ENCODE results near the gene KCNC1. TPM values are rescaled to one million over a fixed set of nuclear protein-coding genes. Genes with fewer than 3 reads are reported as not detected.
A peak's percentile ranks its signal among the peaks of the same experiment; 100 is the strongest.

Gene KCNC1
- total and polyA plus RNA-seq, 4 donors = not detected

GRCh38 chr11:17781626-17782025 lies 47.0 kb downstream of the KCNC1 start:
- ATAC-seq (ENCODE audit: low FRiP score) (no peak), DNase-seq (no peak)
- 90 to 92% methylated on average over 12 of the region's 12 CpGs for WGBS, 2 donors
- Histone ChIP-seq H3K4me1 (ENCODE audit: control insufficient read depth in 1 of 2, insufficient read depth in 2 of 2, low read length in 2 of 2) (no peaks in the 10 kb centered on the region), H3K4me3 (ENCODE audit: low read length in 2 of 2) (no peak overlapping the region), H3K36me3 (ENCODE audit: control insufficient read depth in 1 of 2, insufficient read depth in 2 of 2, low read length in 1 of 2) (no peaks in the 10 kb centered on the region), H3K9me3 (ENCODE audit: control insufficient read depth, low read length) (no peaks in the 10 kb centered on the region), H3K27ac (ENCODE audit: low read depth in 1 of 2, low read length in 2 of 2) (no peak overlapping the region), H3K27me3 (ENCODE audit: control insufficient read depth in 1 of 2, insufficient read depth in 2 of 2, low read length in 1 of 2) (no peaks in the 10 kb centered on the region)
- intact Hi-C loops (cut with DNase I) = no loop called here

- no peaks in the 10 kb centered on the region for H3K9me3 ChIP-seq (ENCODE audit: control insufficient read depth, low read length)
- no peaks in the 10 kb centered on the region for H3K36me3 ChIP-seq (ENCODE audit: control insufficient read depth in 1 of 2, insufficient read depth in 2 of 2, low read length in 1 of 2)
- H3K27ac ChIP-seq (ENCODE audit: low read depth in 1 of 2, low read length in 2 of 2) = no peak overlapping the region
- H3K27me3 ChIP-seq (ENCODE audit: control insufficient read depth in 1 of 2, insufficient read depth in 2 of 2, low read length in 1 of 2) = no peaks in the 10 kb centered on the region
- intact Hi-C loops (cut with DNase I) = no loop called here
- H3K4me1 ChIP-seq (ENCODE audit: control insufficient read depth in 1 of 2, insufficient read depth in 2 of 2, low read length in 2 of 2) = no peaks in the 10 kb centered on the region
- ATAC-seq (ENCODE audit: low FRiP score) = no peak
- WGBS, 2 donors = 88 to 89% methylated on average over 12 of the region's 12 CpGs
- H3K4me3 ChIP-seq (ENCODE audit: low read length in 2 of 2) = no peak overlapping the region
- DNase-seq = peak in 1 of 2 donors; percentile 40
Measured at GRCh38 chr11:17782145-17782544, 47.6 kb downstream of the KCNC1 start.

DNA sequence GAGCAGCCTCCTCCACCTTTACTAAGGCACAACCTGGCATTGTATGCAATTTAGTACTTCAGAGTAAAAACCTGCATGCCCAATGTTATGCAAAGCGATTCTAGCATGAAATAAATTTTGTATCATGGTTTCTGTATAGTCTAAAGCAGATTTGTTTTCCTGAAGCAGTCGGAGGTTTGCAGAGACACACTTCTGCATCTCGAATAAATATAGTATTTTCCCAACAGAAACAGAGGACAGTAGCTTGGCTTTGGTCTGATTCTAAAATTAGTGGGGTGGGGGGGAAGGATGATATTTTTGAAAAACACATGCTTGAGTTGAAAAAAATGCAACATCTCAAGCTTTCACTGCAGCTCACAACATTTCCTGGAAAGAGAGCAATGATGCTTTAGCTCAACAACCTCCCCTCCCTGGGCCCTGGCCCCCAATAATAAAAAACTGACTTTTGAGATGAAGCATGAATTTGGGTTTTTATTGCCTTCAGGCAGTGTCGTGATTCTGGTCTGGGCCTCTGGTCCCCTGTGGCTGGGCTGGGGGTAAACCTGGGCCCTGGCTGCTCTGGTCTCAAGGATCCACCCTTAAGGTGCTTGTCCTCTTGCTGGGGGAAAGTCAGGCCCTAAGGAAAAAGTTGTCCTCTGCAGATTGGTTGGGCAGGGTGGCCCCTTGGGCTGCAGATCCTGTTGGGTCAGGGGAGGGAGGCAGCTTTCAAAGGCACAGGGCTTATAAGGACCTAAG lies 48.2 kb downstream of the KCNC1 start:
- no peaks in the 10 kb centered on the region for H3K36me3 ChIP-seq (ENCODE audit: control insufficient read depth in 1 of 2, insufficient read depth in 2 of 2, low read length in 1 of 2)
- no peak overlapping the region for H3K27ac ChIP-seq (ENCODE audit: low read depth in 1 of 2, low read length in 2 of 2)
- intact Hi-C loops (cut with DNase I) = no loop called here
- H3K4me1 ChIP-seq (ENCODE audit: control insufficient read depth in 1 of 2, insufficient read depth in 2 of 2, low read length in 2 of 2) = no peaks in the 10 kb centered on the region
- peak in 1 of 2 donors; percentile 20 for DNase-seq
- ATAC-seq (ENCODE audit: low FRiP score) = no peak
- no peaks in the 10 kb centered on the region for H3K9me3 ChIP-seq (ENCODE audit: control insufficient read depth, low read length)
- 83 to 84% methylated on average over 4 of the region's 4 CpGs for WGBS, 2 donors
- H3K27me3 ChIP-seq (ENCODE audit: control insufficient read depth in 1 of 2, insufficient read depth in 2 of 2, low read length in 1 of 2) = no peaks in the 10 kb centered on the region
- no peak overlapping the region for H3K4me3 ChIP-seq (ENCODE audit: low read length in 2 of 2)

DNA sequence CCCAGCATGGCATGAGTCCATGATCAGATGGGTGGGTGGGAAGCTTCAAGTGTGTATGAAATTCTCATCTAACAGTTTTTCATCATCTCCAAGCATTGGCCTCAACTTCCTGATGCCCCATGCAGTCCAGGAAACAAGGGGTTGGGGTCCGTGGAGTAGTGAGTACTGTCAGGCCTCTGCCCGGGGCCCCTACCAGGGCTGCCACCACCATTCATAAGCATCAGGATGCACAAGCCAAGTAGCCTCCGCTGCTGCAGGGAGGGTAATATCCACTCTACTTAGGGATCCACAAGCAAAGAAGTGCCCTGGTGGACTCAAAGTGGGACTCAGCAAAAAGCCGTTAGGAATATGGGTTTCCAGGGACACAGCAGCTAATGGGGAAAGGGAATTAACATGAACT lies 49.3 kb downstream of the KCNC1 start:
- H3K27me3 ChIP-seq (ENCODE audit: control insufficient read depth in 1 of 2, insufficient read depth in 2 of 2, low read length in 1 of 2) = no peaks in the 10 kb centered on the region
- H3K27ac ChIP-seq (ENCODE audit: low read depth in 1 of 2, low read length in 2 of 2) = no peak overlapping the region
- peak in 1 of 2 donors; percentile 40 for DNase-seq
- H3K9me3 ChIP-seq (ENCODE audit: control insufficient read depth, low read length) = no peaks in the 10 kb centered on the region
- no peak for ATAC-seq (ENCODE audit: low FRiP score)
- H3K36me3 ChIP-seq (ENCODE audit: control insufficient read depth in 1 of 2, insufficient read depth in 2 of 2, low read length in 1 of 2) = no peaks in the 10 kb centered on the region
- no peak overlapping the region for H3K4me3 ChIP-seq (ENCODE audit: low read length in 2 of 2)
- WGBS, 2 donors = 90 to 91% methylated on average over 4 of the region's 4 CpGs
- H3K4me1 ChIP-seq (ENCODE audit: control insufficient read depth in 1 of 2, insufficient read depth in 2 of 2, low read length in 2 of 2) = no peaks in the 10 kb centered on the region
- intact Hi-C loops (cut with DNase I) = no loop called here

DNA sequence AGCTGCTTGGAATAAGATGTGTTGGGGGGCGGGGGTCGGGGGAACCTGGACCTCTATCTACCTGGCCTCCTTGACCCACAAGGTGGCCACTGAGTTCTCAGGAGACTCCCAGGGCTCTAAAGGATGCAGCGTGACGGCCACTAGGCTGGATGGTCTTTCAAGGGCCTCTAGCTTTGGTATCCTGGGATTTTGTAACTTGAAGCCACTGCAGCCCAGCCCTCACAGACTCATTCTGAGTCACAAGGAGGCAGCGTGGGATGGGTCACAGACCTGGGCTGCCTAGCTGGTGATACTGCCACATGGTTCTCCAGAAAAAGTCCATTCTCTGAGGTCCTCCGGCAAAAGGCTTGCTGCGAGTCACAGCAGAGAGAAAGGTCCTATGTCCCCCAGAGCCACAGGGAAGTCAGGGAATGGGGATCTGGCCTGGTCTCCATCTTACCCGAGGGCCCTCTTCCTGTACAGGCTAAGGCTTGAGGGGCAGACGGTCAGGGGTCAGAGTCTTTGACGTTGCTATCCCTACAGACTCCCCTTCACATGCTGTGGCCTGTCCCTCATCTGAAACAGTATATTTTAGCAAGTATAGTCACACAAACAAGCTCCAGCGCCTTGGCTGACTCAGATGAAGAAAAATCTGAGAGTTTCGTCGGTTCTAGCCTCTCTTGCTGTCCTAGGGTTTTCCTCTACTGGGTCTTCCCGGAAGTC lies 52.4 kb downstream of the KCNC1 start:
- WGBS, 2 donors = 86 to 89% methylated on average over 14 of the region's 14 CpGs
- intact Hi-C loops (cut with DNase I) = no loop called here
- no peak overlapping the region for H3K4me3 ChIP-seq (ENCODE audit: low read length in 2 of 2)
- no peaks in the 10 kb centered on the region for H3K4me1 ChIP-seq (ENCODE audit: control insufficient read depth in 1 of 2, insufficient read depth in 2 of 2, low read length in 2 of 2)
- H3K27me3 ChIP-seq (ENCODE audit: control insufficient read depth in 1 of 2, insufficient read depth in 2 of 2, low read length in 1 of 2) = no peaks in the 10 kb centered on the region
- H3K9me3 ChIP-seq (ENCODE audit: control insufficient read depth, low read length) = no peaks in the 10 kb centered on the region
- H3K36me3 ChIP-seq (ENCODE audit: control insufficient read depth in 1 of 2, insufficient read depth in 2 of 2, low read length in 1 of 2) = no peaks in the 10 kb centered on the region
- no peak overlapping the region for H3K27ac ChIP-seq (ENCODE audit: low read depth in 1 of 2, low read length in 2 of 2)
- no peak for ATAC-seq (ENCODE audit: low FRiP score)
- DNase-seq = peak in 1 of 2 donors; percentile 61

DNA sequence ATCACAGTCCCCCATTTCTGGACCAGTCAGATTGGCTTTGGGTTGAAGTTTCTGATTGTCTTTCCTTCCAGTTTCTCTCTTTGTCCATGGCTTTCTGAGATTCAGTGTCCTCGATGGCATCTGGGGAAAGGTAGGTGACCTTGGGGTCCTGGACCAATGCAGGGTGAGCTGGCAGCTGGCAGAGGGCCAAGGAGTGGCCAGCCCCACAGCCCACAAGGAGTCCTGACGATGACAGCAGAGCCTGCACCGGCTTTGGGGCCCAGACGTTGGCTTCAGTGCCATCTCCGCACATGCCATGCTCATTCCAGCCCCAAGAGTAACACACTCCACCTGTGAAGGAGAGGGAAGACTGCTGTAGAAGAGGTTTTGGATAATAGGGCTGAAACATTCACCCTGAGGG lies 53.5 kb downstream of the KCNC1 start:
- Histone ChIP-seq H3K4me3 (ENCODE audit: low read length in 2 of 2) (no peak overlapping the region), H3K36me3 (ENCODE audit: control insufficient read depth in 1 of 2, insufficient read depth in 2 of 2, low read length in 1 of 2) (no peaks in the 10 kb centered on the region), H3K9me3 (ENCODE audit: control insufficient read depth, low read length) (no peaks in the 10 kb centered on the region), H3K27me3 (ENCODE audit: control insufficient read depth in 1 of 2, insufficient read depth in 2 of 2, low read length in 1 of 2) (no peaks in the 10 kb centered on the region), H3K27ac (ENCODE audit: low read depth in 1 of 2, low read length in 2 of 2) (no peak overlapping the region), H3K4me1 (ENCODE audit: control insufficient read depth in 1 of 2, insufficient read depth in 2 of 2, low read length in 2 of 2) (no peaks in the 10 kb centered on the region)
- intact Hi-C loops (cut with DNase I) = no loop called here
- WGBS, 2 donors = 93 to 96% methylated on average over 5 of the region's 5 CpGs
- ATAC-seq (ENCODE audit: low FRiP score) = no peak
- peak in 1 of 2 donors; percentile 71 for DNase-seq

- DNase-seq = no peak
- intact Hi-C loops (cut with DNase I) = no loop called here
- Histone ChIP-seq H3K36me3 (ENCODE audit: control insufficient read depth in 1 of 2, insufficient read depth in 2 of 2, low read length in 1 of 2) (no peaks in the 10 kb centered on the region), H3K27ac (ENCODE audit: low read depth in 1 of 2, low read length in 2 of 2) (no peak overlapping the region), H3K9me3 (ENCODE audit: control insufficient read depth, low read length) (no peaks in the 10 kb centered on the region), H3K4me1 (ENCODE audit: control insufficient read depth in 1 of 2, insufficient read depth in 2 of 2, low read length in 2 of 2) (no peaks in the 10 kb centered on the region), H3K4me3 (ENCODE audit: low read length in 2 of 2) (no peak overlapping the region), H3K27me3 (ENCODE audit: control insufficient read depth in 1 of 2, insufficient read depth in 2 of 2, low read length in 1 of 2) (no peaks in the 10 kb centered on the region)
- ATAC-seq (ENCODE audit: low FRiP score) = no peak
- WGBS, 2 donors = 97 to 100% methylated on average over 1 of the region's 1 CpG
Measured at GRCh38 chr11:17790453-17790852, 55.9 kb downstream of the KCNC1 start.

DNA sequence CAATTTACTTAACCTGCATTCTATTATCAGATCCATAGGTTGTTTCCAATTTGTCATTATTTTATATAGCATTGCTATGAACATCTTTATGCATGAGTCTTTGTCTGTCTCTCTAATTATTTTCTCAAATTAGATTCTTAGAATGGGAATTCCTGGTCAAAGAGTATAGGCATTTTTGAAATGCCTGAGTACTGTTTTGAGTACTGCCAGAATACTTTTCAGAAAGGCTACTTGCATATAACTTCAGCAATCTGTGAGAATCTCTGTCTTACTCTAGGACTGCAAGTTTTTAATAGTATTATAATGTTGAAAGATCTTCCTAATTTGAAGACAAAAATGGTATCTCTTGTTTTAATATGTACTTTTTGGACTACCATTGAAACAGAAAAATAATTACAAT lies 56.6 kb downstream of the KCNC1 start:
- H3K9me3 ChIP-seq (ENCODE audit: control insufficient read depth, low read length) = no peaks in the 10 kb centered on the region
- no peak overlapping the region for H3K4me3 ChIP-seq (ENCODE audit: low read length in 2 of 2)
- no peaks in the 10 kb centered on the region for H3K27me3 ChIP-seq (ENCODE audit: control insufficient read depth in 1 of 2, insufficient read depth in 2 of 2, low read length in 1 of 2)
- intact Hi-C loops (cut with DNase I) = no loop called here
- no peak for DNase-seq
- H3K36me3 ChIP-seq (ENCODE audit: control insufficient read depth in 1 of 2, insufficient read depth in 2 of 2, low read length in 1 of 2) = no peaks in the 10 kb centered on the region
- H3K27ac ChIP-seq (ENCODE audit: low read depth in 1 of 2, low read length in 2 of 2) = no peak overlapping the region
- no peak for ATAC-seq (ENCODE audit: low FRiP score)
- no peaks in the 10 kb centered on the region for H3K4me1 ChIP-seq (ENCODE audit: control insufficient read depth in 1 of 2, insufficient read depth in 2 of 2, low read length in 2 of 2)

DNA sequence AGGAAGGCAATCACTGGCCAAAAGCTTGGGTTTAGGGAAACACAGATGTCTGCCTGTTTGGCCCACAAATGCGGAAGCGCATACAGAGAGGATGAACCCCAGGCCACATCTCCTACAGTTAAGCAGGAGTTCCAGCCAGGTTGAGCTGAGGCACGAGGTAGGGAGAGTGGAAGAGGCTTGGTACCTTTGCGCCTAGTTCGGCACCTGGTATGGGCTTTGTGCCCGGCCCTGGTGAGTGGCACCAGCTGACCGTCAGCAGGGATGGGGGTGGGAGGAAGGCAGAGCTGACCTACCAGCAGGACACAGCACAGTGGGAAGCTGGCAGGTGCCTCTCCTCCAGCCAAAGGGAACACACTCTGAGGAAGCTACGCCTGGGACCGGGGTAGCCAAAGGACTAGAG lies 57.6 kb downstream of the KCNC1 start:
- no peaks in the 10 kb centered on the region for H3K4me1 ChIP-seq (ENCODE audit: control insufficient read depth in 1 of 2, insufficient read depth in 2 of 2, low read length in 2 of 2)

More for the DNA sequence above, 57.6 kb downstream of the KCNC1 start:
- no peak overlapping the region for H3K4me3 ChIP-seq (ENCODE audit: low read length in 2 of 2)
- intact Hi-C loops (cut with DNase I) = no loop called here
- no peaks in the 10 kb centered on the region for H3K27me3 ChIP-seq (ENCODE audit: control insufficient read depth in 1 of 2, insufficient read depth in 2 of 2, low read length in 1 of 2)
- 94 to 97% methylated on average over 9 of the region's 9 CpGs for WGBS, 2 donors
- ATAC-seq (ENCODE audit: low FRiP score) (no peak), DNase-seq (peak in 1 of 2 donors; percentile 53)
- no peaks in the 10 kb centered on the region for H3K9me3 ChIP-seq (ENCODE audit: control insufficient read depth, low read length)
- H3K27ac ChIP-seq (ENCODE audit: low read depth in 1 of 2, low read length in 2 of 2) = no peak overlapping the region
- H3K36me3 ChIP-seq (ENCODE audit: control insufficient read depth in 1 of 2, insufficient read depth in 2 of 2, low read length in 1 of 2) = no peaks in the 10 kb centered on the region
